Measurements from ENCODE around the gene PPP1R12C. TPM values are rescaled to one million over a fixed set of nuclear protein-coding genes. Genes with fewer than 3 reads are reported as not detected.

Gene PPP1R12C
- total RNA-seq, 1 experiment from 2014 or later = 79.9 TPM

- no peak overlapping the region for H3K56ac ChIP-seq (ENCODE audit: insufficient read length, low read depth, low read length)
- peaks cover 3 to 23% of the 10 kb centered on the region in 2 experiments for H3K4me1 Mint-ChIP-seq
- H2BK20ac ChIP-seq (ENCODE audit: low read depth, low read length, poor library complexity, severe bottlenecking) = no peak overlapping the region
- no peak overlapping the region for H3K23ac ChIP-seq (ENCODE audit: insufficient read length, low read depth, low read length)
- no peaks in the 10 kb centered on the region for H3K9me3 ChIP-seq (ENCODE audit: control insufficient read depth, low read depth, low read length)
- H3T11ph ChIP-seq (ENCODE audit: low read length) = no peak overlapping the region
- peak; percentile 31; the same call in 2 of the 3 replicates for TF ChIP-seq CTCF (conservative IDR thresholded peaks at IDR 0.05)
- WGBS (ENCODE audit: extremely low coverage, insufficient read length, low lambda C conversion rate) = no CpG with 5 or more reads among the region's 23 CpGs
- H2AFZ ChIP-seq (ENCODE audit: low read length) = no peak overlapping the region
- no peak overlapping the region for H3K27ac ChIP-seq (ENCODE audit: insufficient read length, low read depth, low read length)
- H2BK15ac ChIP-seq (ENCODE audit: low read depth, low read length) = no peak overlapping the region
- H3K14ac ChIP-seq (ENCODE audit: insufficient read depth, low read length) = no peak overlapping the region
- DNase-seq = peak; percentile 57
- H3K9me3 Mint-ChIP-seq = no peaks in the 10 kb centered on the region; a peak in 1 of 5 replicates
- no peak overlapping the region for H3K4me2 ChIP-seq (ENCODE audit: insufficient read depth, insufficient read length, low read length)
- H2BK12ac ChIP-seq (ENCODE audit: insufficient read length, low read depth, low read length) = no peak overlapping the region
- peaks cover 5 to 17% (median 6%) of the 10 kb centered on the region in 3 experiments; a peak in 6 of 7 replicates for H3K36me3 Mint-ChIP-seq (ENCODE audit: insufficient read depth in 1 of 3, low read depth in 3 of 3)
- no peak overlapping the region for H4K5ac ChIP-seq (ENCODE audit: insufficient read length, low read depth, low read length)
- no peak overlapping the region; a peak in 1 of 5 replicates for H3K4me3 Mint-ChIP-seq
- H4K20me1 ChIP-seq (ENCODE audit: control insufficient read depth, insufficient read depth, insufficient read length) = peaks cover 2% of the 10 kb centered on the region
- H3K27me3 Mint-ChIP-seq (ENCODE audit: low read depth) = no peaks in the 10 kb centered on the region; the same call in 1 of the 2 replicates
- no peaks in the 10 kb centered on the region for H3K4me1 ChIP-seq (ENCODE audit: insufficient read depth, low read length)
- no peaks in the 10 kb centered on the region for H3K27me3 ChIP-seq (ENCODE audit: insufficient read depth, low read length)
- no peak overlapping the region for H2BK120ac ChIP-seq (ENCODE audit: low read depth, low read length, poor library complexity, severe bottlenecking)
- peaks cover 3% of the 10 kb centered on the region for H3K23me2 ChIP-seq (ENCODE audit: insufficient read length, low read depth, low read length, poor library complexity, severe bottlenecking)
- no peak overlapping the region for H4K91ac ChIP-seq (ENCODE audit: insufficient read length, low read depth, low read length)
- H3K9ac ChIP-seq (ENCODE audit: extremely low read depth, insufficient read length, low read length) = no peak overlapping the region
- H2AK5ac ChIP-seq (ENCODE audit: insufficient read length, low read length) = no peak overlapping the region
- H3K27ac Mint-ChIP-seq = no peak overlapping the region
- H2BK5ac ChIP-seq (ENCODE audit: insufficient read length, low read length) = no peak overlapping the region
- no peak overlapping the region for H3K18ac ChIP-seq (ENCODE audit: insufficient read length, low read depth, low read length)
- no peak overlapping the region for H3K4ac ChIP-seq (ENCODE audit: low read depth, low read length)
- H4K8ac ChIP-seq (replicated peaks; ENCODE audit: insufficient read length, low read depth, low read length) = no peak overlapping the region
- H3K79me1 ChIP-seq (ENCODE audit: insufficient read depth, low read depth, low read length, poor library complexity, severe bottlenecking) = peaks cover 3% of the 10 kb centered on the region
- no peaks in the 10 kb centered on the region for H3K79me2 ChIP-seq (ENCODE audit: insufficient read depth, low read length)
Observed at GRCh38 chr19:55096061-55096701, 21.3 kb downstream of the PPP1R12C start.

Measured in H9 (cell line).